Lung microvascular endothelial cell (primary cell): ENCODE data around the gene DCTN1. TPM values are rescaled to one million over a fixed set of nuclear protein-coding genes. Genes with fewer than 3 reads are reported as not detected.

Experiments used
- DNase-seq, 2 donors: peaks; one replicate each; pipeline versions ENCODE4 v3.0.0 to v3.0.0-alpha.2; 2010; ENCODE audit warnings: low read depth in 2 of 2
- total RNA-seq: library from RNA; depleted of rRNA; stranded (reverse); fragments of >200 nt; gene quantifications from 2 replicates; pipeline ENCODE4 v1.2.1, GENCODE V29; 2014

Gene DCTN1
- total RNA-seq, 1 donor from 2014 or later, result 117 TPM

GRCh38 chr2:74325815-74326214, 54.3 kb downstream of the DCTN1 start:
- no peak for DNase-seq

GRCh38 chr2:74321737-74322136, 58.4 kb downstream of the DCTN1 start:
- DNase-seq, result no peak

- DNase-seq, result peak in 1 of 2 donors; percentile 25
These were observed 62.4 kb downstream of the DCTN1 start for GRCh38 chr2:74317701-74318100.

GRCh38 chr2:74316627-74317295, 63.4 kb downstream of the DCTN1 start:
- DNase-seq, result no peak

- no peak for DNase-seq
These were observed 66.0 kb downstream of the DCTN1 start for GRCh38 chr2:74314107-74314506.

GRCh38 chr2:74313497-74313896, 66.6 kb downstream of the DCTN1 start:
- no peak for DNase-seq

- DNase-seq, result no peak
These were observed 67.2 kb downstream of the DCTN1 start for GRCh38 chr2:74312913-74313312.

Other genes with a start within 250 kb of the DCTN1 start
- gene BOLA3, start 232.4 kb downstream of the DCTN1 start, total RNA-seq, result 15.1 and 16.1 TPM in 2 replicates
- gene MOB1A, start 201.4 kb downstream of the DCTN1 start, total RNA-seq, result 73.0 and 84.3 TPM in 2 replicates
- 39.9 and 84.5 TPM in 2 replicates for gene MTHFD2, start 181.7 kb downstream of the DCTN1 start, total RNA-seq
- gene SLC4A5, start 36.9 kb downstream of the DCTN1 start, total RNA-seq, result under 0.01 and 0.20 TPM in 2 replicates
- gene C2orf81, start 41.3 kb upstream of the DCTN1 start, total RNA-seq, result under 0.01 TPM in 1 of 2 replicates, not detected in the other
- gene WDR54, start 41.4 kb upstream of the DCTN1 start, total RNA-seq, result 24.0 and 32.3 TPM in 2 replicates
- gene RTKN, start 61.6 kb upstream of the DCTN1 start, total RNA-seq, result 11.8 and 28.4 TPM in 2 replicates
- 4.8 and 6.3 TPM in 2 replicates for gene INO80B, start 74.8 kb upstream of the DCTN1 start, total RNA-seq
- gene WBP1, start 78.1 kb upstream of the DCTN1 start, total RNA-seq, result 40.3 and 47.6 TPM in 2 replicates
- gene MOGS, start 85.1 kb upstream of the DCTN1 start, total RNA-seq, result 36.4 and 57.5 TPM in 2 replicates
- 28.5 and 39.9 TPM in 2 replicates for gene MRPL53, start 92.4 kb upstream of the DCTN1 start, total RNA-seq
- gene CCDC142, start 102.7 kb upstream of the DCTN1 start, total RNA-seq, result 7.8 and 16.9 TPM in 2 replicates
- 5.0 and 5.4 TPM in 2 replicates for gene TTC31, start 102.8 kb upstream of the DCTN1 start, total RNA-seq
- gene LBX2, start 119.3 kb upstream of the DCTN1 start, total RNA-seq, result 0.20 and 0.65 TPM in 2 replicates
- gene PCGF1, start 127.4 kb upstream of the DCTN1 start, total RNA-seq, result 7.0 and 8.3 TPM in 2 replicates
- not detected in 2 replicates for gene TLX2, start 134.1 kb upstream of the DCTN1 start, total RNA-seq
- not detected in 2 replicates for gene DQX1, start 145.9 kb upstream of the DCTN1 start, total RNA-seq
- 70.2 and 138 TPM in 2 replicates for gene AUP1, start 149.4 kb upstream of the DCTN1 start, total RNA-seq
- 35.3 and 38.1 TPM in 2 replicates for gene HTRA2, start 149.6 kb upstream of the DCTN1 start, total RNA-seq
- gene LOXL3, start 173.6 kb upstream of the DCTN1 start, total RNA-seq, result 0.65 and 1.2 TPM in 2 replicates
- gene DOK1, start 174.4 kb upstream of the DCTN1 start, total RNA-seq, result 19.0 and 22.0 TPM in 2 replicates